Mesenteric fat pad (tissue), 1 donor: ENCODE measurements around the gene CUTC. TPM values are rescaled to one million over a fixed set of nuclear protein-coding genes. Genes with fewer than 3 reads are reported as not detected.

Experiments
- DNase-seq: peaks from one replicate; pipeline ENCODE4 v3.0.0-alpha.2; 2020; ENCODE audit warnings: low spot score
- total RNA-seq: library from RNA; stranded (reverse); fragmentation: NEBNext Ultra II Directional; extraction: Animal tissue kit (Norgen Biotek cat#: 25700); gene quantifications from one replicate; pipeline ENCODE4 v1.2.1, GENCODE V29; 2021
- donor health status: DM: yes; HTN: yes; CAD: no.

The CUTC gene
- total RNA-seq, 1 donor from 2014 or later, result 28.6 TPM

DNA sequence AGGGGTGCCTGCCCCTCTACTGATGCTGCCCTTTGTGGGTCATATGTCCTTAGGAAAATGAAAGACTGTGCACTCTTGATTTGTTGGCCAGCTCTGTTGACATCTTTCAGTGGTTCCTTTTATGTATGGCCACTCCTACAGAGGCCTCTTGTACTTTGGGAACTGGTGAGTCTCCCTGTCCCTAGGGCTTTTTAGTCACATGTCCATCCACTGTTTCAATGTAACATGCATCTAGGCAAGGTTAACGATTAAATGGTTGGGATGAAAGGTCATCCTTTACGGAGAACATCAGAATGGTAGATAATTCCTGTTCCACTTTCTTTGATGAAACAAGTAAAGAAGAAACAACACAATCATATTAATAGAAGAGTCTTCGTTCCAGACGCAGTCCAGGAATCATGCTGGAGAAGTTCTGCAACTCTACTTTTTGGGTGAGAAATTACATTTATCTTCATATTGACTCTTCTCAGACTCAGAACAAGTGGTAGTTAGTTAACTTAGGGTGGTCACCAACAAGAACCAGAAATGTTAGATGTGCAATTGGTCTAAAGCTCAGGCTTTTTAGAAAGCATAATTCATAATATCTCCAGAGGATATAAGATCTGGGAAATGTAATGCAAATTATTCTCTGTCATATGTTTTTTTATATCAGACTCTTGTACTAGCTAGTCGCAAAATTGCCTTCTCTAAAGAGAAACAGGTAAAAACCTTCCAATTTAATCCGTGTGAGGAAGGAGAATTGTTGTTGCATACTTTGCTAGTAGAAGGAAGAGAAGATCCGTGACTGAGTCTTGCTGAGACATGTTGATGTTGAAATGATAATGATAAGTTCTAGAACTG, 50.6 kb downstream of the CUTC start, which contains the start of gene ABCC2:
Gene ABCC2, plus strand, starts transcription at position 194 of the 840 bp plus-strand sequence. Its CDS starts 205 bp downstream, at position 399.
- DNase-seq, result no peak

DNA sequence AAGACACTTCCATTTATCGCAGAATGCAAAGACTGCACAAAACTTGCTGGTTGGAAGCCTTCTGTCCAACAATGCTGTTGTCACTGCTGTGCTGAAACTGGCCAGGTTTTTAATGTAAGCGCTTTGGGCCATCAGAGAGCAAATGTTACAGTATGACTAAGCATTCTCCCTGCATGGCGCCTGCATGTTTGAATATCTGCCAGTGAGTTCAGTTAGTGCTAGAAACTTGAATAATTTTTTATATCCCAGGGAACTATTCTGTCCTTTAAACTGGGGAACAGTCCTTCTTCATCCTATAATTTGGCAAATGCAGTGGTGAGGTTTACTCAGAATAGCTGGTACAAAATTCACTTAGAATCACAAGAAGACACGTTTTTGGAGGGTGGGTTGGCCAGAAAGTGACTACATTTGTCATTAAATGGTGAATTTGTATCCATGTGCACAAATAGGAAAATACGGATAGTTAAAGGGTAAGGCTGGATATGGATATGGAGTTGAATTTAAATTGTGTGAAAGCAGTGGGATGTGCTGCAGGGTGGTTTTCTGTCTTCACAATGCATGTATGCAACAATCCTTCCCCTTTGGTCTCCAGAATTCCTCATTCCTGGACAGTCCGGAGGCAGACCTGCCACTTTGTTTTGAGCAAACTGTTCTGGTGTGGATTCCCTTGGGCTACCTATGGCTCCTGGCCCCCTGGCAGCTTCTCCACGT, 52.1 kb downstream of the CUTC start:
- DNase-seq, result no peak

DNA sequence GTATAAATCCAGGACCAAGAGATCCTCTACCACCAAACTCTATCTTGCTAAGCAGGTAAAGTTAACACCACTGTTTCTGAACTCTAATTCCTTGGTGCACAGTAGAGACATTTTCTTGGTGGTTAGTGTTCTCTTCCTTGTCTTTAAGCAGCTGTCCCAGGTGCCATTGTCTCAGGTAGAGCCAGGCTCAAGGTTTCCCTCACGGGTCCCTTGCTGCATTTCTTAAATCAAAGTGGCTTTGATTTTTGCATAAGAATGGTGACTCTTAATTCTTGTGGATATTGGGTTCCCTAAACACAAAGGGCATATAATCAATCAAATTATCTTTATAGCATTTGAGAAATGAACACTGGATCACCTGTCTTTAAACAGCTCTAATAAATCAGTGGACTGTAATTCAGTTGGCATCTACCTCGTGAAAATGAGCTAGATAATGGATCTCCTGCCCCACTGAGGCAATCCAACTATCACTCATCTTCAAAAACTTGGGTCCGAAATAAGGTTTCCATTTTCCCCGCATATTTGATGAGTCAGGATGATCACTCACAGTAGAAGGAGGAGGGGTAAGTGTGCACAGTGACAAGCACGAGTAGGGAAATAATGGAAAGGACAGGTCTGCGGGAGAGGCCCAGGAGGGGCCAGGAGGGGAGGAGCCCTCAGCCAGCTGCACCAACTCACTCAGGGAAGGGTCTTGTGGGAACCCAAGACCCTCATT, 52.9 kb downstream of the CUTC start:
- DNase-seq, result no peak

DNA sequence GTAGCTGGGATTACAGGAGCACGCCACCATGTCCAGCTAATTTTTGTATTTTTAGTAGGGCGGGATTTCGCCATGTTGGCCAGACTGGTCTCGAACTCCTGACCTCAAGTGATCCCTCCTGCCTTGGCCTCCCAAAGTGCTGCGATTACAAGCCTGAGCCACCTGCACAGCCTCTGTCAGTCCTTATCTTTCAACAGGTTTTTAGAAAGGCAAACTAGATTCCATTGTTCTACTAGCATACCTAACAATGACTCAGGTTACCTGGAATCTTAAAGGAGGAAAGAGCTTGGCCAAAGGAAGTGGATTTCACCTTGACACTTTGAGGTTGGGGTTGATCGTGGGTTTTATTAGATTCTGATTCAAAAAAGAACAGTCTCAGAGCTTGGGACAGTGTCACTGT, 53.6 kb downstream of the CUTC start:
- DNase-seq, result no peak

DNA sequence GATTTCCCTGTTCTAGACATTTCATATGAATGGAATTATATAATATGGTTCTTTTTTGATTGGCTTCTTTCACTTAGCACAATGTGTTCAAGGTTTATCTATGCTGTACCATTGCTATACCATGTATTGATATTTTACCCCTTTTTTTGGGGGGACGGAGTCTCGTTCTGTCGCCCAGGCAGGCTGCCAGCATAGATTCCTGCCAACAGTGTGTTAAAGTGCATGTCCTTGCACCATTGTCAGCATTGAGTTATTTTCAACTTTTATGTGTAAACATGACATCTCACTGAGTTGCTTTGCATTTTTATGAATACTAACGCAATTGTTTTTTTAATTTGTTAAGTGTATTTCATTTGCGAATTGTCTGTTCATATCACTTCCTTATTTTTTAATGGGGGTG, 55.3 kb downstream of the CUTC start:
- no peak for DNase-seq

DNA sequence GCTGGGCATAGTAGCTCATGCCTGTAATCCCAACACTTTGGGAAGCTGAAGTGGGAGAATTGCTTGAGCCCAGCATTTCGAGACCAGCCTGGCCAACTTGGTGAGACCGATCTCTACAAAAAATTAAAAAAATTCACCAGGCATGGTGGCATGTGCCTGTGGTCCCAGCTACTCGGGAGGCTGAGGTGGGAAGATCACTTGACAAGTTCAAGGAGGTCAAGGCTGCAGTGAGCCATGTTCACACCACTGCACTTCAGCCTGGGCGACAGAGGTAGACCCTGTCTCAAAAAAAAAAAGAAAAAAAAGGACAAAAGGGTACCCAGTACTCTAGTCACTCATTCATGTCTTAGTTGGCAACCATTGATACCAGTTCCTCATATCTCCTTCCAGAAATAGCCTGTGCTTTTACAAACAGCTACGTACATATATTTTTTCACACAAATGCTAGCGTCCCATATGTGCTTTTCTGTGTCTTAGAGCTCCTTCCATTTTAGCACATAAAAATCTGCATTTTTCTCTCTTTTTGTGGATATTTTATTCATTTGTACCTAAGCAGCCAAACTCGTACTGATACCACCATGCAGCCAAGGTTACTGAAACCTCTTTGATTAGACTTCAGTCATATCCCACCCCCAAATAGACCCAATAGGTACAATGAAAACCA, 55.9 kb downstream of the CUTC start:
- no peak for DNase-seq

DNA sequence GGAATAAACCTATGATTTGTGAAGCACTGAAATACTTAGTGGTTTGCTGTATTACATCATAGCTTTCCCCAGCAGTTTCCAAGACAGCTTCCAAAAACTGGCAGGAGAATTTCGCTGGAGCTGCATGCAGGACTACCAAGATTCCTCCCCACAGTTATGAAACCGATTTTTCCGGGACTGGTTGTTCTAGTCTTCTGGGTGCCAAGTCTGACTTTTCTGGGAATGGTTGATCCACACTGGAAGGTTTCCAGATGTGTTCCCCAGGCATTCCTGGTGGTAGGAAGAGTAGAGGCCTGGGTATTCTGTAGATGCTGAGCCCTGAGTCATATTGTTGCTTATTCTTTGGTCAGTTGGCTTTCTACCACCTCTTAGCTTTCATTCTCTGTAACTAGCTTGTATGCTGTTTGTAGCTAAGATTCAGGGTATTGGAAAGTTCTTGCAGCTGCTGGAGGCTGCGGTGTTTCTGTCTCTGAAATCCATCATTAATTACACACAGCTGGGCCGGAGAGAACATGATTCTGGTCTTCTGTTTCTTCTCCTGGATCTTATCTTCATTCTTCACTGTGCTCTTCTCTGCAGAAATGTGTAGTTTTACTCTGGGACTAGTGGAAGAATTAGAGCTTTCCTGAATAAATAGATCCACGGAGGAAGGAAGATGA, 56.7 kb downstream of the CUTC start:
- no peak for DNase-seq

DNA sequence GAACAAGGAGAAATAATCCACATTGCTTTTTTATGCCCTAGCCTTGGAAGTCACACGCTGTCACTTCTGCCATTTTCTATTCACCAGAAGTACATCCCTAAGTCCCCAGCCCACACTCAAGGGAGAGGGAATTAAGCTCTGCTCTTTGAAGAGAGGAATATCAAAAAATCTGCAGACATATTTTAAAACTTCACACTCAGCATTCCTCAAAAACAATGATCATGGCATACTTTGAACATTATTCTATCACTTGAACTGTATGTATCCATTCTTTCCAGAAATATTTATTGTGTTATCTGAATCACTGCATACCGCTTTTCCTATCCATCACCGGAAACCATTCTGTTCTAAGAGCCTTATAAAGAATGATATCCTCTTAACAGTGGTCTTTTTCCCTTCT, 59.8 kb downstream of the CUTC start:
- DNase-seq, result no peak

DNA sequence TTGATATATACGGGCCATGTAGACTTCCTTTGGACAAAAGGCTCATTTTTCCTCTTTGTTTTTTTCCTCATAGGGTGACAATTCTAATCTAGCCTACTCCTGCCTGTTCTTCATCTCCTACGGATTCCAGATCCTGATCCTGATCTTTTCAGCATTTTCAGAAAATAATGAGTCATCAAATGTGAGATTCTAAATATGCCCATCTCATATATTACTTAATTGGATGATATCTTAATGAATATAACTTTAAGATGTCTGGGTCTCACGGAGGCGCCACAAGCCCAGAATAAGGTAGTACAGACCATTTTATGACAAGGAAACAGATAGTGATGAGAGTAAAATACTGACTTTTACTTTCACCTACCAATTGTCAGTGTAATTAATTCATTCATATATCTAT, 61.8 kb downstream of the CUTC start:
- no peak for DNase-seq

DNA sequence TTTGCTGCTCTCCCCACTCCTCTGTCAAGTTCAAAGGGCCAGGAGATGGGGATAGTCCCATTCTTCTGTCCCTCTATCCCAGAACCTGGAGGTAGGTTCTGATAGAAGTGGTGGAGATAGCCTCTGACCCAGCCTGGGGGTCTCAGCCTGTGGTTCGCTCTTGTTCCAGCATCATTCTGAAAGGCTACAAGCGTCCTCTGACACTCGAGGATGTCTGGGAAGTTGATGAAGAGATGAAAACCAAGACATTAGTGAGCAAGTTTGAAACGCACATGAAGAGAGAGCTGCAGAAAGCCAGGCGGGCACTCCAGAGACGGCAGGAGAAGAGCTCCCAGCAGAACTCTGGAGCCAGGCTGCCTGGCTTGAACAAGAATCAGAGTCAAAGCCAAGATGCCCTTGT, 64.9 kb downstream of the CUTC start:
- DNase-seq, result no peak

DNA sequence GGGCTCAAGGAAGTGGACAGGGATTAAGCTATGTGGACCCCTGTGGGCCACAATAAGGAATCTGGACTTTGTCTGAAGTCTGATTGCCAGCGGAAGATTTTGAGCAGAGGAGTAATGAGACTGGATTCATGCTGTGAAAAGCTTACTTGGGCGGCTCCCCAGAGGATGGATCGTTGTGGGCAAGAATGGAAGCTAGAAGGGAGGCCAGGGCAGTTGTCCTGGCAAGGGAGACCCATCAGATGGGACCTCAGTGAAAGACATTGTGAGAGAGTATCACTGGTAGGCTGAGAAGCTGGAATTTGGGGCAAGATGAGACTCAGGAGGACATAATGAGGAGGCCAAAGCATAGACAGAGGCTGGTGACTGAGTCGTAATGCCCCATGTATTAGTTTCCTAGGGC, 66.0 kb downstream of the CUTC start:
- DNase-seq, result no peak

DNA sequence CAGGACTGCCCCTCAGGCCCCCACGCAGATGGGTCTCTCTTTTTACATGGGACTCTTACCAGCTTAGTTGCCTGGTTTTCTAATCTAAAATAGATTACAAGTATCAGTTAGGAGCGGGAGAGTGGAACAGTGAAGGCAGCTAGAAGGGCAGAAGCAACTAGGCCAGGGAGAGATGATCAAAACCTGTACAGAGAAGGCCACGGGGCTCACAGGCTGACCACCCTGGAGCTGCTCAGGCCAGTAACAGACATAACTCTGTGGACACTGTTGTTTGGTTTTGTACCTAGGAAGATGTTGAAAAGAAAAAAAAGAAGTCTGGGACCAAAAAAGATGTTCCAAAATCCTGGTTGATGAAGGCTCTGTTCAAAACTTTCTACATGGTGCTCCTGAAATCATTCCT, 66.9 kb downstream of the CUTC start:
- no peak for DNase-seq

DNA sequence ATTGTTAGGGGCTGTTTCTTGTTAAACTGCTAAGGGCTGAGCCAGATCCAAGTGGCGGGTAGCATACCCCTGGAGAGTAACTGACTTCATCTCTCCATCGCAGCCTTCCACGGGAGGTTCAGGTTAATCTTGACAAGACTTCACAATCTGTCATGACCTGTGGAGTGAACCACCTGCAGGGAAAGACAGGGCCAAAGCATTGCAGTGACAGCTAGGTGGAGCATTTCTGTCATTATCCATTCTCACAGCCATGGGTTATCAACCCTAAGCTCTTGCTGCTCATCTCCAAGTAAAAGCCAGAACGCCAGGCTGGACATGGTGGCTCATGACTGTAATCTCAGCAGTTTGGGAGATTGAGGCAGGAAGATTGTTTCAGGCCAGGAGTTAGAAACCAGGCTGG, 67.6 kb downstream of the CUTC start:
- no peak for DNase-seq

DNA sequence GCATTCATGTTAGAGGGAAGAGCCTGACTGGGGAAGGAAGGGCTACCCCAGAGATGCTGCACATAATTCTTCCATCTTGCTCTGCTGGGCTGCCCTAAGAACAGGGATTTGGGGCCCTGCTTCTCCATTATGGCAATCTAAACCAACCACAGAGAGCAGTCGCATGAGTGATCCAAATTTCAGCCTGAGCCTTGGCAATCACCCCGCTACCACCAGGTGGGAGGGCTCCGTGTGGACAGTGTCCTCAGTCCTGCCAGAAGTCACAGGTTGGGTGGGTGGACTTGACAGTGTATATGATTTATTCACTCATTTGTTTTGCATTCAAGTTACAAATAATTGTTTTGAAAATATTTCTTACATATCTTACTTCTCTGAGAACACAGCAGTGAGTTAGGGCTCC, 72.4 kb downstream of the CUTC start:
- DNase-seq, result no peak

DNA sequence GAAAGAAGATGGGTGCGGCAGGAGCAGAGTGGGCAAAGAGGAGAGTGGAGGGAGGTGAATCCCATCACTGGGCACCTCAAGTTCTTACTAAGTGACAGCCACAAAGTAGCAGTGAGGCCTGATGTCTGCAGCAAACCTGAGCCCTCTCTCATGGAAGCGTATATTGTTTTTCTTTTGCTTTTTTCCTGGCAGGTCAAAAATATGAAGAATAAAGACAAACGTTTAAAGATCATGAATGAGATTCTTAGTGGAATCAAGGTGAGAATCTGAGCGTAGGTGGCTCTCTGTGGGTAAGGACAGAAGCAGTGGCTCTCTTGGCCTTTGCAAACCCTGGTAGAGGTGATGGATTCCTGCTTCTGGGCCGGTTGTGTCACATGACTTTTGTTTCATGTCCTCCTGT, 73.2 kb downstream of the CUTC start:
- no peak for DNase-seq

Other genes with a start within 250 kb of the CUTC start
- gene NKX2-3, start 199.3 kb upstream of the CUTC start, total RNA-seq, result 2.8 TPM
- 57.8 TPM for gene SLC25A28, start 111.8 kb upstream of the CUTC start, total RNA-seq
- 9.2 TPM for gene ENTPD7, start 72.7 kb upstream of the CUTC start, total RNA-seq
- gene COX15, start 107 bp upstream of the CUTC start, total RNA-seq, result 33.8 TPM
- gene ABCC2, start 50.4 kb downstream of the CUTC start, total RNA-seq, result 2.8 TPM